Glomerular endothelial cell (primary cell): ENCODE results near the gene ARAP2. TPM values are rescaled to one million over a fixed set of nuclear protein-coding genes. Genes with fewer than 3 reads are reported as not detected.
"Not testable (repeated sequence)": the region's sequence is repeated elsewhere in the genome, so short reads cannot be mapped to it uniquely, and the experiment has no call there.

Source experiments
- DNase-seq: peaks from one replicate; pipeline ENCODE4 v3.0.0-alpha.2; 2011; ENCODE audit warnings: low read depth, low spot score; ENCODE audit errors: extremely low read depth
- total RNA-seq: library from RNA; depleted of rRNA; stranded (reverse); fragments of >200 nt; gene quantifications from 2 replicates; pipeline ENCODE4 v1.2.3, GENCODE V29; 2015

ARAP2 gene
- total RNA-seq, 1 donor from 2014 or later = 1.4 TPM

GRCh38 chr4:36192922-36193321 lies 51.4 kb downstream of the ARAP2 start:
- no peak for DNase-seq

- no peak for DNase-seq
Observed at GRCh38 chr4:36189511-36190226, 54.6 kb downstream of the ARAP2 start.

- DNase-seq = no peak
Observed at GRCh38 chr4:36187723-36188333, 56.5 kb downstream of the ARAP2 start.

GRCh38 chr4:36183665-36184393 lies 60.5 kb downstream of the ARAP2 start:
- DNase-seq = no peak

GRCh38 chr4:36183232-36183631 lies 61.1 kb downstream of the ARAP2 start:
- no peak for DNase-seq

GRCh38 chr4:36182315-36182714 lies 62.0 kb downstream of the ARAP2 start:
- DNase-seq = not testable (repeated sequence)

- DNase-seq = no peak
Observed at GRCh38 chr4:36180206-36180605, 64.1 kb downstream of the ARAP2 start.

GRCh38 chr4:36178484-36178883 lies 65.8 kb downstream of the ARAP2 start:
- no peak for DNase-seq

GRCh38 chr4:36177946-36178345 lies 66.4 kb downstream of the ARAP2 start:
- DNase-seq = no peak

GRCh38 chr4:36174570-36174969 lies 69.7 kb downstream of the ARAP2 start:
- no peak for DNase-seq

GRCh38 chr4:36173905-36174304 lies 70.4 kb downstream of the ARAP2 start:
- DNase-seq = no peak

GRCh38 chr4:36172656-36173055 lies 71.7 kb downstream of the ARAP2 start:
- no peak for DNase-seq

- DNase-seq = no peak
Observed at GRCh38 chr4:36168127-36168878, 76.0 kb downstream of the ARAP2 start.

GRCh38 chr4:36165631-36166005 lies 78.7 kb downstream of the ARAP2 start:
- DNase-seq = no peak

- no peak for DNase-seq
Observed at GRCh38 chr4:36164900-36165630, 79.2 kb downstream of the ARAP2 start.

GRCh38 chr4:36163198-36163597 lies 81.1 kb downstream of the ARAP2 start:
- no peak for DNase-seq

- no peak for DNase-seq
Observed at GRCh38 chr4:36159208-36159607, 85.1 kb downstream of the ARAP2 start.

GRCh38 chr4:36152735-36153134 lies 91.6 kb downstream of the ARAP2 start:
- no peak for DNase-seq

- DNase-seq = no peak
Observed at GRCh38 chr4:36142504-36142903, 101.8 kb downstream of the ARAP2 start.

GRCh38 chr4:36141186-36141585 lies 103.1 kb downstream of the ARAP2 start:
- DNase-seq = no peak

GRCh38 chr4:36140421-36140820 lies 103.9 kb downstream of the ARAP2 start:
- DNase-seq = no peak
